HepG2 (cell line): ENCODE data around the gene TGFBRAP1. TPM values are rescaled to one million over a fixed set of nuclear protein-coding genes. Genes with fewer than 3 reads are reported as not detected.
A peak's percentile ranks its signal among the peaks of the same experiment; 100 is the strongest.

Experiments used
- ARID2 ChIP-seq: sonication (generic); formaldehyde crosslinking; IDR thresholded peaks from 2 replicates; pipeline ENCODE4 v1.8.1; 2022; ENCODE audit warnings: mild to moderate bottlenecking, missing genetic modification reagents, borderline replicate concordance
- ATF7-NPFF ChIP-seq: sonication (generic); formaldehyde crosslinking; IDR thresholded peaks from 2 replicates; pipeline ENCODE4 v1.8.1; 2023; ENCODE audit warnings: mild to moderate bottlenecking, low read depth, missing genetic modification reagents, moderate library complexity
- GMEB2 ChIP-seq: IDR thresholded peaks from 2 replicates; pipeline ENCODE4 v1.6.1; 2016; ENCODE audit warnings: missing biosample characterization, missing genetic modification reagents, low read depth
- KLF15 ChIP-seq: sonication (generic); formaldehyde crosslinking; IDR thresholded peaks from 2 replicates; pipeline ENCODE4 v1.8.1; 2023; ENCODE audit warnings: borderline replicate concordance, mild to moderate bottlenecking, inconsistent platforms, missing genetic modification reagents, mixed read lengths
- KLF6 ChIP-seq: IDR thresholded peaks from 2 replicates; pipeline ENCODE4 v1.8.0; 2016; ENCODE audit warnings: missing biosample characterization, missing genetic modification reagents
- MTA1 ChIP-seq: sonication (generic); formaldehyde crosslinking; IDR thresholded peaks from 2 replicates; pipeline ENCODE4 v1.4.0; 2020; ENCODE audit warnings: missing genetic modification reagents, mild to moderate bottlenecking, borderline replicate concordance
- MXD1 ChIP-seq: sonication (generic); formaldehyde crosslinking; IDR thresholded peaks from 2 replicates; pipeline ENCODE4 v1.4.0; 2020; ENCODE audit warnings: mild to moderate bottlenecking, missing genetic modification reagents
- MXI1 ChIP-seq: IDR thresholded peaks from 3 replicates; pipeline ENCODE4 v1.6.1; 2012; ENCODE audit warnings: low read depth, low read length, inconsistent platforms, borderline replicate concordance
- PHF5A ChIP-seq: IDR thresholded peaks from one replicate; pipeline ENCODE4 v1.6.1; 2018; ENCODE audit warnings: low read depth, missing genetic modification reagents; ENCODE audit not compliant: unreplicated experiment
- PITX1 ChIP-seq: sonication (generic); formaldehyde crosslinking; IDR thresholded peaks from 2 replicates; pipeline ENCODE4 v1.5.1; 2020; ENCODE audit warnings: mild to moderate bottlenecking, missing genetic modification reagents
- POGZ ChIP-seq: sonication (generic); formaldehyde crosslinking; IDR thresholded peaks from 2 replicates; pipeline ENCODE4 v1.4.0; 2020; ENCODE audit warnings: mild to moderate bottlenecking, missing genetic modification reagents
- TAF15 ChIP-seq: fragments of 200-400 bp; formaldehyde crosslinking; IDR thresholded peaks from one replicate; pipeline ENCODE4 v1.6.1; 2018; ENCODE audit warnings: mild to moderate bottlenecking, low read depth, low read length; ENCODE audit not compliant: poor library complexity, severe bottlenecking
- THAP7 ChIP-seq: sonication (generic); formaldehyde crosslinking; IDR thresholded peaks from 2 replicates; pipeline ENCODE4 v1.8.1; 2023; ENCODE audit warnings: mild to moderate bottlenecking, missing genetic modification reagents
- TIGD3 ChIP-seq: sonication (generic); formaldehyde crosslinking; IDR thresholded peaks from 2 replicates; pipeline ENCODE4 v1.5.1; 2020; ENCODE audit warnings: mild to moderate bottlenecking, missing genetic modification reagents, borderline replicate concordance
- TP53 ChIP-seq: sonication (generic); formaldehyde crosslinking; conservative IDR thresholded peaks from 2 replicates; pipeline ENCODE4 v1.4.0; 2020; ENCODE audit warnings: missing genetic modification reagents
- U2AF1 ChIP-seq: fragments of 200-400 bp; formaldehyde crosslinking; optimal IDR thresholded peaks from 2 replicates; pipeline ENCODE3; 2017; ENCODE audit warnings: mild to moderate bottlenecking, low read depth, low read length
- ZBTB38 ChIP-seq: sonication (generic); formaldehyde crosslinking; IDR thresholded peaks from 2 replicates; pipeline ENCODE4 v1.5.1; 2020; ENCODE audit warnings: mild to moderate bottlenecking, missing genetic modification reagents
- ZFP36 ChIP-seq: fragments of 150-350 bp; IDR thresholded peaks from 2 replicates; pipeline ENCODE4 v1.6.1; 2018; ENCODE audit warnings: borderline replicate concordance, low read length, low read depth; ENCODE audit not compliant: partially characterized antibody
- ZFP36L1 ChIP-seq: sonication (generic); formaldehyde crosslinking; IDR thresholded peaks from 2 replicates; pipeline ENCODE4 v1.8.0; 2022; ENCODE audit warnings: mild to moderate bottlenecking, missing genetic modification reagents, moderate library complexity
- ZFY ChIP-seq: sonication (generic); formaldehyde crosslinking; IDR thresholded peaks from 2 replicates; pipeline ENCODE4 v1.4.0; 2020; ENCODE audit warnings: missing genetic modification reagents
- ZNF225 ChIP-seq: sonication (generic); formaldehyde crosslinking; IDR thresholded peaks from 2 replicates; pipeline ENCODE4 v1.4.0; 2020; ENCODE audit warnings: mild to moderate bottlenecking, missing genetic modification reagents
- ZNF24 ChIP-seq: fragments of 450-650 bp; IDR thresholded peaks from 2 replicates; pipeline ENCODE4 v1.6.1; 2017; ENCODE audit warnings: antibody characterized with exemption, mild to moderate bottlenecking
- ZNF264 ChIP-seq: sonication (generic); formaldehyde crosslinking; IDR thresholded peaks from 2 replicates; pipeline ENCODE4 v1.4.0; 2020; ENCODE audit warnings: missing genetic modification reagents
- polyA plus RNA-seq, 8 experiments: library from polyadenylated mRNA; depleted of rRNA in 3 of 8; stranded (reverse) in 7 of 8; unstranded in 1 of 8; fragments of >200 nt; fragmentation: Illumina TruSeq in 4 of 8; extraction: Trizol in 4 of 8; gene quantifications; 2 replicates each; pipeline versions ENCODE4 v1.2.1 to v1.2.3, GENCODE V29; 2011 to 2016; ENCODE audit warnings: low read depth in 4 of 8, missing spikeins in 1 of 8, mixed read lengths in 1 of 8; ENCODE audit not compliant: insufficient read depth in 1 of 8
- total RNA-seq, 5 experiments: library from RNA; depleted of rRNA; stranded (reverse); fragments of >200 nt; fragmentation: Illumina TruSeq; extraction: Trizol; gene quantifications; 2 replicates each; pipeline ENCODE4 v1.2.3, GENCODE V29; 2016; ENCODE audit warnings: low read depth in 1 of 5

Gene TGFBRAP1
- total and polyA plus RNA-seq, 2 of the 13 experiments (the other 11 are each of a cell fraction or from before 2014, with no cell fraction given) = 12.7 to 22.9 TPM

GRCh38 chr2:105329561-105330495 lies at the start of gene TGFBRAP1 (continued):
- no peak for TF ChIP-seq U2AF1
- TF ChIP-seq MXI1 = peak; percentile 3; the same call in 1 of the 3 replicates
- TF ChIP-seq PITX1 (CRISPR knock-in tag) = peak; percentile 68
- peak; percentile 88; the same call in 1 of the 2 replicates for TF ChIP-seq KLF15
- peak; percentile 94 for TF ChIP-seq ZFY (CRISPR knock-in tag)
- TF ChIP-seq ZBTB38 = peak; percentile 46; the same call in 1 of the 2 replicates
- TF ChIP-seq TIGD3 = peak; percentile 76; the same call in 1 of the 2 replicates
- TF ChIP-seq ATF7-NPFF = no peak; the same call in 1 of the 2 replicates
- TF ChIP-seq TAF15 = peak; percentile 62
- peak; percentile 74; the same call in 1 of the 2 replicates for TF ChIP-seq ZNF264 (CRISPR knock-in tag)
- TF ChIP-seq TP53 (CRISPR knock-in tag) = peak; percentile 44; the same call in 1 of the 2 replicates
- TF ChIP-seq POGZ = no peak
- peak; percentile 50; the same call in 1 of the 2 replicates for TF ChIP-seq MTA1 (CRISPR knock-in tag)
- no peak for TF ChIP-seq GMEB2
- no peak for TF ChIP-seq THAP7
- no peak for TF ChIP-seq ZFP36
- peak; percentile 92; the same call in 1 of the 2 replicates for TF ChIP-seq ARID2
- no peak for TF ChIP-seq PHF5A
- TF ChIP-seq ZNF225 = peak; percentile 68
- TF ChIP-seq ZNF24 = peak; percentile 61; the same call in 1 of the 2 replicates
- TF ChIP-seq MXD1 (CRISPR knock-in tag) = peak; percentile 74; the same call in 1 of the 2 replicates
- no peak for TF ChIP-seq KLF6 (CRISPR knock-in tag)
- TF ChIP-seq ZFP36L1 = peak; percentile 55
